Activated T-cell treated with anti-CD3 and anti-CD28 coated beads, Interleukin-2, amount 50 U/mL, for 24 hours (primary cell): ENCODE results near the gene PNLIP.

Source experiments
- DNase-seq: peaks from one replicate; pipeline ENCODE4 v3.0.0-alpha.2; 2020
- H3K27ac Mint-ChIP-seq: 2 replicates; pipeline ENCODE4 v1.8.0; 2020; ENCODE audit warnings: mild to moderate bottlenecking, mixed read lengths
- H3K27me3 Mint-ChIP-seq: 2 replicates; pipeline ENCODE4 v1.8.0; 2020; ENCODE audit warnings: mixed read lengths
- H3K36me3 Mint-ChIP-seq: 2 replicates; pipeline ENCODE4 v1.8.0; 2020; ENCODE audit warnings: low read depth, mixed read lengths
- H3K4me1 Mint-ChIP-seq: 2 replicates; pipeline ENCODE4 v1.8.0; 2020; ENCODE audit warnings: low read depth, mixed read lengths
- H3K4me3 Mint-ChIP-seq: 2 replicates; pipeline ENCODE4 v1.8.0; 2020; ENCODE audit warnings: mild to moderate bottlenecking, moderate library complexity, mixed read lengths
- H3K9me3 Mint-ChIP-seq: 2 replicates; pipeline ENCODE4 v1.8.0; 2020; ENCODE audit warnings: mixed read lengths

Gene PNLIP

DNA sequence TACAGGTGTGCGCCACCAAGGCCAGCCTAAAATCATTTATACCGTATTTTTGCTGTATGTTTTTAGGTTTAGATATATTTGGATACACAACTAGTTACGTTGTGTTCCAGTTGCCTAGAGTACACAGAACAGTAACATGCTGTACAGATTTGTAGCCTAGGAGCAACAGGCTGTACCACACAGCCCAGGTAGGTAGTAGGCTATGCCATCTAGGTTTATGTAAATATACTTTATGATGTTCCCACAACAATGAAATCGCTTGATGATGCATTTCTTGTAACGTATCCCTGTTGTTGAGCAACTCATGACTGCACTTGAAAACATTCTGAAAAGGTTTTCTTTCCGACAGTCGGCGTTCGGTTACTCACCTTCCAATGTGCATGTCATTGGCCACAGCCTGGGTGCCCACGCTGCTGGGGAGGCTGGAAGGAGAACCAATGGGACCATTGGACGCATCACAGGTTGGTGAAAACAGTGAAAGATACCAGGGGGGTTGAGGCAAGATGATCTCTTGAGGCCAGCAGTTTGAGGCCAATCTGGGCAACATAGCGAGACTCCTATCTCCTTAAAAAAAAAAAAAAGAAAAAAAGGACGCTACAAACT lies 7.7 kb downstream of the PNLIP start:
- H3K4me1 Mint-ChIP-seq, result no peaks in the 10 kb centered on the region
- no peaks in the 10 kb centered on the region for H3K27me3 Mint-ChIP-seq
- no peak overlapping the region for H3K4me3 Mint-ChIP-seq
- H3K9me3 Mint-ChIP-seq, result no peaks in the 10 kb centered on the region
- no peak overlapping the region for H3K27ac Mint-ChIP-seq
- no peaks in the 10 kb centered on the region for H3K36me3 Mint-ChIP-seq
- DNase-seq, result no peak

DNA sequence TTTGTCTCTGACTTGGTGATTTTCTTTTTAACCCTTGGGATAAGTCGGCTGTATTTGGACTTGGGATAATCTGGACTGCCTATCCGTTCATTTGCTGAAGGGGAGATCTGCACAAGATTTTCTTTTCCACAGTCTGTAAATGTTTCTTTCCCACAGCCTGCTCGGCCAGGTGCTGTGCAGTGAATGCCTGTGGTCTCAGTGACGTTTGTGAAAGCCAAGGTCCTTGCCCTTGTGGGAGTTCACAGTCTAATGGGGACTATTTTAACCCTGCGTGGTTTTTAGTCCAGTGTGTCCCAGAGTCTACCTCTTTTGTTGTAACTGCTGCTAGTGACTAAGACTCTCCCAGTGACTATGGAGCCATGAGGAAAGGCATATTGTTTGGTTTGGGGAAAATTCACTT lies 8.9 kb downstream of the PNLIP start:
- DNase-seq, result no peak
- H3K9me3 Mint-ChIP-seq, result no peaks in the 10 kb centered on the region
- no peaks in the 10 kb centered on the region for H3K36me3 Mint-ChIP-seq
- H3K27me3 Mint-ChIP-seq, result no peaks in the 10 kb centered on the region
- H3K4me3 Mint-ChIP-seq, result no peak overlapping the region
- no peak overlapping the region for H3K27ac Mint-ChIP-seq
- no peaks in the 10 kb centered on the region for H3K4me1 Mint-ChIP-seq

DNA sequence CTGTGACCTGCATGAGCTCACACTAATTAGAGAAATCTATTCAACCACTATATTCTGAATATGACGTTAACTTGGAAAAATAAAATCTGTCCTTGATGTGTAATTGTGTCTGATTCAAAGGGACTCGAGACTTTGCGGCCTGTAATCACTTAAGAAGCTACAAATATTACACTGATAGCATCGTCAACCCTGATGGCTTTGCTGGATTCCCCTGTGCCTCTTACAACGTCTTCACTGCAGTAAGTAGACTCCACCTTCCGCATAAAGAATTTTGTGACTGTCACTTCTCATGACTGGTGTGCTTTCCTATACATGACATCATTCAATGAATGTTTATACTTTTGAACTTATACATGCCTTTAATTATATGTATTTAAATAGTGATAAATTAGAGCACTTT lies 10.1 kb downstream of the PNLIP start:
- Mint-ChIP-seq H3K36me3 (no peaks in the 10 kb centered on the region), H3K27me3 (no peaks in the 10 kb centered on the region), H3K4me1 (no peaks in the 10 kb centered on the region), H3K4me3 (no peak overlapping the region), H3K9me3 (no peaks in the 10 kb centered on the region), H3K27ac (no peak overlapping the region)
- no peak for DNase-seq

DNA sequence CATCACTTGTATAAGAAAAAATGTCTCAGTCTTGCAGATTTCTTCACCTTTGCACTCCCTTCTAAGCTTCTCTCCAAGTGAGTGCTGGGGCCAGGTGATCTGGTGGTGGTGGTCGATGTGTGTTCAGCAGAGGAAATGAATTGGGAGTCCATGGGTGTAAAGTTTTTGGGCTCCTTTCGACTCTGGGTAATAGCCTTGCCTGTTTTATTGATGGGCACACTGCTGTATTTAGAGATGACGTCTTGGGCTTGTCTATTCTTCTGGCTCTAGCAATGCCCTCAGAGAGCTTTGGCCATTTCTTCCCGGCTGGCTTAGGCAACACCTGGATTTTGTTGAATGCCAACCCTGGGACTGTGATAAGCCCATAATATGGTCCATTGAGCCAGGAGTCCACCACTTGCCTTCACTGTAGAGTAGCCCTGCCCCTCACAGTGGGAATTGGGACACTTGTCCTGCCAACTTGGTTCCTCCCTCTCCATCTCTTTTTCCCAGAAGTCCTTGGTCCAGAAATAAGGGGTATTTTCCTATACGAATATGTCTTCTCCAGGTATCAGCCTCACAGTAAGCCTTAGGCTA lies 11.7 kb downstream of the PNLIP start:
- Mint-ChIP-seq H3K4me3 (no peak overlapping the region), H3K27me3 (peaks cover 3% of the 10 kb centered on the region), H3K36me3 (no peaks in the 10 kb centered on the region), H3K4me1 (no peaks in the 10 kb centered on the region), H3K27ac (no peak overlapping the region), H3K9me3 (no peaks in the 10 kb centered on the region)
- DNase-seq, result no peak

DNA sequence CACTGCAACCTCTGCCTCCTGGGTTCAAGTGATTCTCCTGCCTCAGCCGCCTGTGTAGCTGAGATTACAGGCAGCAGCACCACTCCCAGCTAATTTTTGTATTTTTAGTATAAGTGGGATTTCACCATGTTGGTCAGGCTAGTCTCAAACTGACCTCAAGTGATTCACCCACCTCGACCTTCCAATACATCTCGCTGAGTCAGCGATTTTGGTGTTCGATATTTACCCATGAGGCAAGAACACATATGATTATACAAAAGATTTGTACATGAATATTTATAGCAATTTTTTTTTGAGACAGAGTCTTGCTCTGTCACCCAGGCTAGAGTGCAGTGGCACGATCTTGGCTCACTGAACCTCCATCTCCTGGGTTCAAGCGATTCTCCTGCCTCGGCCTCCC lies 19.8 kb downstream of the PNLIP start:
- DNase-seq, result no peak
- Mint-ChIP-seq H3K27me3 (peaks cover 14% of the 10 kb centered on the region), H3K9me3 (no peaks in the 10 kb centered on the region), H3K36me3 (no peaks in the 10 kb centered on the region), H3K4me1 (no peaks in the 10 kb centered on the region), H3K27ac (no peak overlapping the region), H3K4me3 (no peak overlapping the region)

DNA sequence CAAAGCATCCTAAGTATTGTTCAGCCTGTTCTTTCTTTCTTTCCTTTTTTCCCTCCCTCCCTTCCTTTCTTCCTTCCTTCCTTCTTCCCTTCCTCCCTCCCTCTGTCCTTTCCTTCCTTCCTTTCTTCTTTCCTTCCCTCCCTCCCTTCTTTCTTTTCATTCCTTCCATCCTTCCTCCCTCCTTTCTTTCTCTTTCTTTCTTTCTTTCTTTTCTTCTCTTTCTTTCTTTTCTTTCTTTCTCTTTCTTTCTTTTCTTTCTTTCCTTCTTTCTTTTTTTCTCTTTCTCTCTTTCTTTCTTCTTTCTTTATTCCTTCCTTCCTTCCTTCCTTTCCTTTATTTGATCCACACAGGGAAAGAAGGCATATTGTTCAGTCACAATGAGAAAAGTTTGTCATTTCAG lies 21.2 kb downstream of the PNLIP start:
- no peak overlapping the region for H3K4me3 Mint-ChIP-seq
- DNase-seq, result no peak
- H3K27me3 Mint-ChIP-seq, result peaks cover 14% of the 10 kb centered on the region
- no peak overlapping the region for H3K27ac Mint-ChIP-seq
- H3K36me3 Mint-ChIP-seq, result no peaks in the 10 kb centered on the region
- H3K9me3 Mint-ChIP-seq, result no peaks in the 10 kb centered on the region
- no peaks in the 10 kb centered on the region for H3K4me1 Mint-ChIP-seq

DNA sequence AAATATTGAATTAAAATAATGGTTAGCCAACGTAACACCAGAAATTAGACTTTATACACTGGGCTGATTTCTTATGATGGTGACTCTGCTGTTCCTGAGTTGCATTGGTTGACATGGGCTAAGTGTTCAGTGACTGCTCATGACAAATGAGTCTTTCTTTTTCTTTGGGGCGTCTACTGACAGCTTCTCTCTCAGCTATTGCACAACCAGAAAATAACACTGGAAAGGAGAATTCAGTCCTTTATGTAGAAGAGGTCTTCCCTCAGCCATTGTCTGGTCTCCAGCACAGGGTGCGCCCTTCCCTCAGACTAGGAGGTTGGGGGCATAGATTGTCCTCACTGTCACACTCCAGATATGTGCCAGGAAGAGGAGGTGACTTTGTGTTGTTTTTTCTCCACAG lies 21.6 kb downstream of the PNLIP start:
- Mint-ChIP-seq H3K36me3 (no peaks in the 10 kb centered on the region), H3K4me3 (no peak overlapping the region), H3K27me3 (peaks cover 11% of the 10 kb centered on the region), H3K9me3 (no peaks in the 10 kb centered on the region), H3K4me1 (no peaks in the 10 kb centered on the region), H3K27ac (no peak overlapping the region)
- DNase-seq, result no peak

DNA sequence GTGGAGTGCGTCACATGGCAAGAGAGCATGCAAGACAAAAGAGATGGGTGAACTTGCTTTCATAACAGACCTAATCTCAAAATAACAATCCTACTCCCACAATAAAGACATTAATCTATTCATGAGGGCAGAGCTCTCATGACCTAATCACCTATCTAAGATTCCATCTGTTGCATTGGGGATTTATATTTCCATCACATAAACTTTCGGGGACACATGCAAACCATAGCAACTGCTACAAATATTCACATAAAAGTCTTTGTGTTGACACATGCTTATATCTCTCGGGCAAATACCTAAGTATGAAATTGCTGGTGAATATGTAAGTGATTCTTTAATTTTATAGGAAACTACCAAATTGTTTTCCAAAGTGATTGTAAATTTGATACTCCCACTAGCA lies 29.1 kb downstream of the PNLIP start:
- no peaks in the 10 kb centered on the region for H3K4me1 Mint-ChIP-seq
- H3K4me3 Mint-ChIP-seq, result no peak overlapping the region

DNA sequence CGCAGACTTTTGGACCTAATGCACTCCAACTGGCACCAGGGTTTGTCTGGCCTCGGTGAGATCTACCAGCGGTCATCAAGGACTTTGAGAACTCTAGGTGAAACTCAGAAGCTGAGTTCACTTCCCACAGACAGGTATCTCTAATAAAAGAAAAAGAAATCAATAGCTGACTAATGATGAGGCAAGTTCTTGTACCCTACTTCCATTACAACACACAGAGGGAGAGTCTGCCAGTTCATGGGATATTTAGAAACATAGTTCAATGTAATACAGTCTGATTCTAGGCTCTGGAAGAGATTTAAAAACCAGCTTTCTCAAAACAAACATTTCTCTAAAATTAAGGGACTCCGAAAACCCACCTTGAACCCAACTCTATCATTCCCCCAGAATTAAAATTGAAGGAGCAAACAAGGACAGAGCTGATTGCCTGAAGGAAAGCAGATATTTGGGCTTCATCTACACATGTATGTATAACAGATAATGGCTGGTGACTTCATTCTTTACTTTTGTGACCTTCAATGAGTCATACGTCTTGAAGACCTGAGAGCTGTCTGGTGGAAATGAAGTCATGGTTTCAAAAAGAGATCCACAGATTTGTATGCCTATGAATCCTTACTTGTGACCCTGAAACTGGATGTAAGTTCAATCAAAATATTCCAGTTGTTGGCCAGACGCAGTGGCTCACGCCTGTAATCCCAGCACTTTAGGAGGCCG lies 42.3 kb downstream of the PNLIP start:
- no peaks in the 10 kb centered on the region for H3K27me3 Mint-ChIP-seq
- DNase-seq, result no peak
- no peaks in the 10 kb centered on the region for H3K36me3 Mint-ChIP-seq
- H3K4me3 Mint-ChIP-seq, result no peak overlapping the region
- no peak overlapping the region for H3K27ac Mint-ChIP-seq
- H3K4me1 Mint-ChIP-seq, result no peaks in the 10 kb centered on the region
- no peaks in the 10 kb centered on the region for H3K9me3 Mint-ChIP-seq

More for the DNA sequence above, 29.1 kb downstream of the PNLIP start:
- no peak for DNase-seq
- Mint-ChIP-seq H3K27ac (no peak overlapping the region), H3K27me3 (peaks cover 7% of the 10 kb centered on the region), H3K36me3 (no peaks in the 10 kb centered on the region), H3K9me3 (no peaks in the 10 kb centered on the region)

DNA sequence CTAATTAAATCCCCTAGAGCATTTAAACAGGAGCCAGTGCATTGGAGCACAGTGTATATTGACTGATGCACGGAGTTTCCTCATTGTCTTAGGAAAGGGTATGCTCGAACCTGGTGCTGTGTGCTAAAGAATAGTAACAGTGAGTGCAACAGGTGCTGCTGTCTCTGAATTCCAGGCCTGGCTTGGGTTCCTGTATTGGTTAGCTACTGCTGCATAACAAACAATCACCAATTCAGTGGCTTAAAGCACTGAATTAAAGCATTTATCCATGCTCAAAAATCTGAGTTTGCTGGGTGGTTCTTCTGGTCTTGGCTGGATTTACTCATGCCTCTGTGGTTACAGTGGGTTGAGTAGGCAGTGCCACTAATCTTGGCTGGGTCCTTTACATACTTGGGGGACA lies 43.3 kb downstream of the PNLIP start:
- H3K27ac Mint-ChIP-seq, result no peak overlapping the region
- H3K4me3 Mint-ChIP-seq, result no peak overlapping the region
- no peaks in the 10 kb centered on the region for H3K4me1 Mint-ChIP-seq
- no peak for DNase-seq
- no peaks in the 10 kb centered on the region for H3K36me3 Mint-ChIP-seq
- peaks cover 4% of the 10 kb centered on the region for H3K27me3 Mint-ChIP-seq
- H3K9me3 Mint-ChIP-seq, result no peaks in the 10 kb centered on the region

DNA sequence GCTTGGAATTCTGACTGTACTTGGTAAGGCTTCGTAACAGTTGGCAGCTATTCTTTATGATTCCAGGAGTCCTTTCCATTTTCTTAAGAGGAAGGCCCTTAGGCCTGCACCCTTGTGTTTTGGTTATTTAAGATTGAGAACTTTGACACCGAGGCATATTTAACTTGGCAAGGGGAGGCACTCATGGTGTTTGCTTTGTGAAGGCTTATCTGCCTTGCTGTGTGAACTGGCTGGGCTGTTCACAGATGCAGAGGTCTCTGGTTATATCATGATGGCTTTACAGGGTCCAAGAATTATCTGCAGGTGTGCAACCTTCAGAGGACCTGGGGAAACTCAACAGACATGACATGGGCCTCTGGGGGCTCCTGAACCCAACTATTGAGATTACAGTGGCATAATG lies 44.2 kb downstream of the PNLIP start:
- H3K27me3 Mint-ChIP-seq, result peaks cover 4% of the 10 kb centered on the region
- no peaks in the 10 kb centered on the region for H3K4me1 Mint-ChIP-seq
- no peaks in the 10 kb centered on the region for H3K36me3 Mint-ChIP-seq
- no peak for DNase-seq
- H3K9me3 Mint-ChIP-seq, result no peaks in the 10 kb centered on the region
- no peak overlapping the region for H3K27ac Mint-ChIP-seq
- H3K4me3 Mint-ChIP-seq, result no peak overlapping the region

DNA sequence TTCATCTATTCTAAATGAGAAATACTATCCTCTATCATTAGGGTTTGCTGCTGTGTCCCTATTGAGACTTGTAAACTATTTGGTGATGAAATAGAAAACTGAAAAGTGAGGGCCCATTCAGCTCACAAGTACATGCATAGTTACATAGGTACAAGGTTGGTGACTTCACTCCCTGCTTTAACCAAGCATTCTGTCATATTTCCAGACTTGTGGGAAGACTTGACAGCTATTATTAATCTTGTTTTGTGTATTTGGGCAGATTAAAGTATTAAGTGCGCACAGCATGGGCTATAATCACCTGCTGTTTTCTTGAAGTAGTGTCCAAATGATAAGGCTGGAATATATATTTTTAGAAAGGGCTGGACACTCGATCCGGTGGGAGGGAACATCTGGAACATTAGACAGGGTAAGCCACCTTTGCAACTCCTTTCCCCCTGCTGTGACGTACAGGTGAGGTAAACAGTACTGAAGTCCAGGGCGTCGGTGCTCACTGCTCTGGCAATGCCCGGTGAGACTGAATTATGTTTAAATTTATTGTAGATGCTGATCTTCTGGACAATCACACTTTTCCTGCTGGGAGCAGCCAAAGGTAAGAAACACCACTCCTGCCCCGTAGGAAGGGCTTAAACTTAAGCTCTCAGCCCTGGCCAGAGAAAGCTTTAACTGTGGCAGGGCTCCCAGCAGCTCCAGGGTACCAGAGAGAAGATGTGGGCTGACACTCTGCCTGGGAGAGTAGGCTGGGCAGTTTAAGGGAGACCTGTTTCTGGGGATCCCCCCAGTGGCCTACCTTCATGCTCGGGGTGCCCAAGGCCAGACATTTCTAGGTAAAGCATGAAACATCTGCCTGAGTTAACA lies 45.1 kb downstream of the PNLIP start, which contains the start of gene PNLIPRP1:
Gene PNLIPRP1 (plus strand): TSS at position 370 of the 855 bp plus-strand sequence. CDS start 171 bp downstream, at position 541.
- H3K27ac Mint-ChIP-seq, result no peak within 1 kb of the TSS
- no peaks in the 10 kb centered on the region for H3K36me3 Mint-ChIP-seq
- no peak within 1 kb of the TSS for H3K4me3 Mint-ChIP-seq
- no peaks in the 10 kb centered on the region for H3K9me3 Mint-ChIP-seq
- DNase-seq, result no peak
- H3K4me1 Mint-ChIP-seq, result no peaks in the 10 kb centered on the region
- H3K27me3 Mint-ChIP-seq, result peaks cover 4% of the 10 kb centered on the region

DNA sequence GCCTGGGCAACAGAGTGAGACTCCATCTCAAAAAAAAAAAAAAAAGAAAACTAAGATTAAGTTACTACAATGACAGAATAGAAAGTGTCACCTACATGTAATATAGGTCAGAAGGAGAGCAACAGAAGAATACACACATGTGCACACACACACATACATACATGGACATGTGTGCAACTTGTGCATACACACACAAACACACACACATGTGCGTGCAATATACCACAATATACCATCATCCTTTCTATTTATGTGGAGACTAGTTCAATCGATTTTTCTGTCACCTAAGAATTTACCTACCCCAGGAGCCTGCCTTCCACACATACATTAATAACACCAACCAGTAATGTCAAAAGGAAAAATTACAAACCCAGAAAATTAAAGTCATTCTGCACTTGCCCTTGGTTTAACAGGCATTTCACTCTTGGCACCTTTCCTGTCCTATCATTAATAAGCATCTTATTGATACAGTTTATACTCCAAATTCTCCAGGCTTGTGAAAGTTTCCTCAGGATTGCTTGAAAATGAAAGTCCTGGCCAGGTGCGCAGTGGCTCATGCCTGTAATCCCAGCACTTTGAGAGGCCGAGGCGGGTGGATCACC lies 47.5 kb downstream of the PNLIP start:
- H3K27ac Mint-ChIP-seq, result no peak overlapping the region
- H3K4me3 Mint-ChIP-seq, result no peak overlapping the region
- peaks cover 4% of the 10 kb centered on the region for H3K27me3 Mint-ChIP-seq
- no peaks in the 10 kb centered on the region for H3K9me3 Mint-ChIP-seq
- no peaks in the 10 kb centered on the region for H3K4me1 Mint-ChIP-seq
- no peaks in the 10 kb centered on the region for H3K36me3 Mint-ChIP-seq
- DNase-seq, result no peak

DNA sequence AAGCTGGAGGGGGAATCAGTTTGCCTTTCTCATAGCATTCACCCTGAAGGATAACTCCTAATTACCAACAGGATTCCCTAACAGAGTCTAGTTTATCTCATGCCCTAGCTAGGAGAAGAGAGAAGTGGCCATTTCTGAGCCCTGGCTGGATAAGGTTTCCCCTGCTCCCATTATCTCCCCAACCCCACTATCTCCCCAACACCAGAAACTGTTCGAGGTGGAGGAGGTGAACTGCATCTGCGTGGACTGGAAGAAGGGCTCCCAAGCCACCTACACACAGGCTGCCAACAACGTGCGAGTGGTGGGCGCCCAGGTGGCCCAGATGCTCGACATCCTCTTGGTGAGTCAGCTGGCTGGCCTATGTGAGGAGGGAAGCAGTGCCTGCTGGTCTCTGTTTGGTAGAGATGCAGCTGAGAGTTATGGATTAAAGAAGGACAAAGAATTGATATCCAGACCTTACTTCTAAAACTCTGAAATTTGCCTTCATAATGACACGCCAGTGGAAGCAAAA lies 48.8 kb downstream of the PNLIP start:
- H3K36me3 Mint-ChIP-seq, result no peaks in the 10 kb centered on the region
- H3K27ac Mint-ChIP-seq, result no peak overlapping the region
- no peak overlapping the region for H3K4me3 Mint-ChIP-seq
- DNase-seq, result no peak
- H3K4me1 Mint-ChIP-seq, result no peaks in the 10 kb centered on the region
- H3K9me3 Mint-ChIP-seq, result no peaks in the 10 kb centered on the region
- H3K27me3 Mint-ChIP-seq, result peaks cover 4% of the 10 kb centered on the region
